GM18870 (cell line): ENCODE data around the gene SLC26A8.
"Not testable (repeated sequence)": the region's sequence is repeated elsewhere in the genome, so short reads cannot be mapped to it uniquely, and the experiment has no call there.

Experiments used
- ATAC-seq: cut with Tn5 transposase; IDR thresholded peaks from one replicate; pipeline ENCODE4 v1.9.1; 2021; ENCODE audit warnings: moderate library complexity; ENCODE audit not compliant: unreplicated experiment

Gene SLC26A8

DNA sequence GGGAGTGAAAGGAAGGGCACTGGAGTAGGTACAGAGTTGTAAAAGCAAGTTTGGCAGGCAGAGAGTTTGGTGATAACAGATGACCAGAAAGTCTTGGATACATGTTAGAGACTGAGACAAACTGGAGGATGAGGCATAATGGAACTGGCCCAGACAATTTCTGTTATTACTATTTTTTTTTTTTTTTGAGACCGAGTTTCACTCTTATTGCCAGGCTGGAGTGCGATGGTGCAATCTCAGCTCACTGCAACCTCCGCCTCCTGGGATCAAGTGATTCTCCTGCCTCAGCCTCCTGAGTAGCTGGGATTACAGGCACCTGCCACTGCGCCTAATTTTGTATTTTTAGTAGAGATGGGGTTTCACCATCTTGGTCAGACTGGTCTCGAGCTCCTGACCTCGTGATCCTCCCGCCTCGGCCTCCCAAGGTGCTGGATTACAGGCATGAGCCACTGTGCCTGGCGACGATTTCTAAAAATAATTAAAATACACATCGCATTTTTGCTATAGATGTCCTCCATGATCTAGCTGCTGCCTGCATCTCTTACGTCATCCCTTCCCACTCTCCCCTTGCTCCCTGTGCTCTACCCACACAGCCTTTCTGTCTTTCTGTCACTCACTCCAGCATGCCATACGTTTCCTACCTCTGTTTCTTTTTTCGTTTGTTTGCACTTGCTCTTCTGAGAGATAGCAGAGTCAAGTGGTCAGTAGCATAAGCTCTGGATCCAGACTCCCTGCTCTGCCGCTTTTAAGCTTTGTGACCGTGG is 26.7 kb upstream of the SLC26A8 start:
- ATAC-seq: no peak

DNA sequence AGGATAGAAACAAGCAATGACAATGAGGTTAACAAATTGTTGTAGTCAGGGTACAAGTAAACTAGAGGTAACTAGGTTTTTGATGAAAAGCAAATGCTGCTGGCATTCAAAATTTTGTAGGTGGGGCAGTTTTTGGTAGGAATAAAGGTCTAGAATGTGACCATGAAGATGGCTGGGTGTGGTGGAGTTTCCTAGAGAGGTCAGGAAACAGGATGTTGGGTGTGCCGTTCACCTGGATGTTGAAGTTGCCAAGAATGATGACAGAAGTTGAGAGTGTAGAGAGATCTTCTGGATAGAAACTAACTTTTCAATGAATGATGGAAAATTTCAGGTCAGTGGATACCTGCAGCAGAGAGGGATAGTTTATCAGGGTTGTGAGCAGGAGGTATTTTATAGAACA is 25.9 kb upstream of the SLC26A8 start:
- ATAC-seq: no peak

DNA sequence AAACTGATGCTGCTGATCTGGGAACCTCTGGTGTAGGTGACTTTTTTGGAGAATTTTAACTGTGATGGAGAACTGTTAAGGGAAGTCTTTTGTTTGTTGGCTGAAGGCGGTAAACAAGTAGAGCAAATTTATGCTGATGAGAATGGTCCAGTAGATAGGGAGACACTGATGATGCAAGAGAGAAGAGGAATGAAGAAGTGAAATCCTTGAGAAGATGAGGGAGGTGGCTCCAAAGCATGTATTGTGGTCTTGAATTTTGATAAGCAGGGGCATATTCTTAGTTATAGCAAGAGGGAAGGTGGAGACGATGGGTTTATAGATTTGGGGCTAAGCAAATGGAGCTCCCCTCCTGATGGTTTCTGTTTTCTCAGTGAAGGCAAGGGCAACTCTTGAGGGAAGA is 25.1 kb upstream of the SLC26A8 start:
- no peak for ATAC-seq

DNA sequence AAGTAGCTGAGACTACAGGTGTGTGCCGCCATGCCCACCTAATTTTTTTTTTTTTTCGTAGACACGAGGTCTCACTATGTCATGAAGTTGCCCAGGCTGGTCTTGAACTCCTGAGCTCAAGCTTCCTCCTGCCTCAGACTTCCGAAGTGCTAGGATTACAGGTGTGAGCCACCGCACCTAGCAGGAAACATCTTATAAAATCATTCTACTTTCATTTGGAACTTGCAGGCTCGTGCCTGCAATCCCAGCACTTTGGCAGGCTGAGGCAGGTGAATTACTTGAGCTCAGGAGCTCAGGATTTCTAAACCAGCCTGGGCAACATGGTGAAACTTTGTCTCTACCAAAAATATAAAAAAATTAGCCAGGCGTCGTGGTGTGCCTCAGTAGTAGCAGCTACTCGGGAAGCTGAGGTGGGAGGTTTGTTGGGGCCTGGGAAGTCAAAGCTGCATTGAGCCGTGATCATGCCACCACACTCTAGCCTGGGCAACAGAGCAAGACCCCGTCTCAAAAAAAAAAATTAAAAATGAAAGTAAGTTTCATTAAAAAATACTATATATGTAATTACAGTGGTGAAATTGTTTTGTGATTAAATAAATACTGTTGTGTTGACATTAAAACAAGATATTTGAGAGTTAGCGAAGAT is 18.3 kb upstream of the SLC26A8 start:
- ATAC-seq: no peak

DNA sequence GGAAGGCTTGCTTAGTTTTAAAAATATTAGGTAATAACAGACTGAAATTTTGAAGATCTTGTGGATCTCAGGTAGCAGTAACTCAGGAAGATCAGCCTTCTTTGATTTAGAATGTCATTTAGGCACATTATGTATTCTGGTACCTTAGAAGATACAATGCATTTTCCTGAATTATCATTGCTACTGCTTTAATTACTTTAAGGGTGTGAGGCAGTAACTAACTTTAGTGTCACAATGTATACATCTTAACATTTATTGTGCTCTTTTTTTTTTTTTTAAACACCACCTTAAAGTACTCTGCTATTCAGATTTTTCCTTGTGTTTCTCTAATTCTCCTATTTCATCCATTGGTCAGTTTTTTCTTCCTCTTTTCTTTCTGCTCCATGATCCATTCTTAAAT is 16.5 kb upstream of the SLC26A8 start:
- no peak for ATAC-seq

DNA sequence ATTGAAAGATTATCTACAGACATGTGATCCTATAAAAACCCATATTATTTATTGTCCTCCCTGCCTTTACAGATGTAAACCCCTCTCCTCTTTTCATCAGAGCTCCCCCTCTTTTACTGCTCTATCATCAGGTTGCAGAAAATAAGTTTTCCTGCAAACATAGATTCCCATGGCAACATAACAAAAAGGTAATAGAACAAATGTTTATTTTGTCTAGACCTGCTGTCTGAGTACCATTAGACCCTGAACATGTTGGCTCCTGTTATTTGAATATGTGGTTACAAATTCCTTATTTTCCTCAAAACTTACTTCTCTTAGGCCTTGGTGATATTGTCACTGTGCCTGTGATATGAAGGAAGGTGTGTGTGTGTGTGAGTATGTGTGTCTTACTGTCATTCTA is 14.7 kb upstream of the SLC26A8 start:
- no peak for ATAC-seq

DNA sequence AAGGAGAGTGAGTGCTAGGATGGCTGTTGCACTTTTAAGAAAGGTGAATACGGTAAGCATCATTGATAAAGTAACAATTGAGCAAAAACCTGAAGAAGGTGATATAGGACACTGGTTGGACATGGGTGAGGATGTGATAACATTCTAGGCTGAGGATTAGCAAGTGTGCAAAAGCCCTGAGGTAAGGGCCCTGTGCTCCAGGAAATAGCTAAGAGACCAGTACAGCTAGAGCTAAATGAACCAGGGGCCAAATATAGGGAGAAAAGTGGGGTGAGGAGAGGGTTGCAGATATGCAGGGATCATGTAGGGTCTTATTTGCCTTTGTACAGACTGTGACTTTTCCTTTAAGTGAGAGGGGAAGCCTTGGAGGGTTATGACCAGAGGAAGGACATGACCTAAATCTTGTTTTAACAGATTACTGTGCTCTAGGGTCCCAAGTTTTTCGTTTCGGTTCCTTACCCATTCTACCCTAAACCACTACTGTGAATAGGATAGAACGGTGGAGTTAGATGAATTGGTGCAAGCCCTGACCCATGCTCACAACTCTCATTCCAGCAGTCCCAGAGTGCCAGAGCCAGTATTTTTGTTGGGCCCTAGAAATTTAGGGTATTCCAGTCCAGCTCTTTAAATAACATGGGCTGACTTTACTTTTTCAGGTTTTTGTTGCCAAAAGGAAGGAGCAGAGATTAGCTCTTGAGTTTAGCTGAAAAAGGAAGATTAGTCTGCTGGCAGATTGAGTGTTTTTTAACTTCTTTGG is 13.9 kb upstream of the SLC26A8 start:
- ATAC-seq: no peak

DNA sequence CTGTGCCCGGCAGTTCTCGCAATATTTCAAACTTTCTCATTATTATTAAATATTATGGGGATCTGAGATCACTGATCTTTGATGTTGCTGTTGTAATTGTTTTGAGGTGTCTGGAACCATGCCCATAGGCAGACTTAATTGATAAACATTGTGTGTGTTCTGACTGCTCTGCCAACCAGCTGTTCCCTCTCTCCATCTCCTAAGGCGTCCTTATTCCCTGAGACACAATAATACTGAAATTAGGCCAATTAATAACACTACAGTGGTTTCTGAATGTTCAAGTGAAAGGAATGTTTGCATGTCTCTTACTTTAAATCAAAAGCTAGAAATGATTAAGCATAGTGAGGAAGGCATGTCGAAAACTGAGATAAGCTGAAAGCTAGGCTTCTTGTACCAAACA is 10.8 kb upstream of the SLC26A8 start:
- ATAC-seq: no peak

DNA sequence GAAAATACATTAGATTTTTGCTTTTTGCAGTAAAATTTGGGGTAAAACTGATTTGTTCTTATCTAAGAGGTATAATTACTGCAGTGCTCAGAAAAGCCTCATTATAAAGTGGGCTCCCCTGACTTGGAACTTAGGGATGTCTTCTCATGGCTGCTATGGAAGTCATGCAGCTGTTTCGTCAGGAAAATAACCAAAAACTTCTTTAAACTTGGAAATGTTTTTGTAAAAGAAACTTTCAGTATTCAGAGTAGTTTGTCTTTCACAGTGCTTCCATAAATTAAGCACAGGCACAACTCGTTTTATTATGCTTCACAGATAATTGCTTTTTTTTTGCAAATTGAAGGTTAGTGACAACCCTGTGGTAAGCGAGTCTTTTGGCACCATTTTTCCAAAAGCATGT is 10.0 kb upstream of the SLC26A8 start:
- no peak for ATAC-seq

DNA sequence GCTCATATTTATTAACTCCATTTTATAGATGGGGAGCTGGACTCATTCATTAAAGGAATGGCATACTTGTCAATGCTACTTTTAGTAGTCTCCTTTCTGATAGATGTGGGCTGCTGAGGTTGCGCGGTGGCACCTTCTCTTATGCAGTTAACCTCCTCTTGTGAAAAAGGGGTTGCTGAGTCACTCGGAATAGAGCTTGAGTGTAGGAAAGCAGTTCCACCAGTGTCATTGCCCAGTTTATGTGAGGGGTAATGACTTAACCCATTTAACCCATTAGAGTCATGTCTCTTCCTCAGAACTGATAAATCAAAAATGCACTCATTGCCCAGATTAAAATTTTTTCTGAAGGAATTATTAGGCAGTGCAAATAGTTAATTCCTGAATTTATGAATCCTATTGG is 9.5 kb upstream of the SLC26A8 start:
- ATAC-seq: no peak

DNA sequence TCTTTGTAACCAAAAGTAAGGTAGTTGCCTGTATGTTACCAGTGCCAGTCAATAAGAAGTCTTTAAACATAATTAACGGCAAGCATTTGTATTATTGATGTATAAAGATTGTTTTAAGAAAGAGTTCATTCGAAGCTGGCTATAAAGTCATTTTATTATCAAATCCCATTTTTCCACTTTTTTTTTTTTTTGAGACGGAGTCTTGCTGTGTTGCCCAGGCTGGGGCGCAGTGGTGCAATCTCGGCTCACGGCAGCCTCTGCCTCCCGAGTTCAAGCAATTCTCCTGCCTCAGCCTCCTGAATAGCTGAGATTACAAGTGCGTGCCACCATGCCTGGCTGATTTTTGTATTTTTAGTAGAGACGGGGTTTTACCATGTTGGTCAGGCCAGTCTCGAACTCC is 8.7 kb upstream of the SLC26A8 start:
- not testable (repeated sequence) for ATAC-seq

DNA sequence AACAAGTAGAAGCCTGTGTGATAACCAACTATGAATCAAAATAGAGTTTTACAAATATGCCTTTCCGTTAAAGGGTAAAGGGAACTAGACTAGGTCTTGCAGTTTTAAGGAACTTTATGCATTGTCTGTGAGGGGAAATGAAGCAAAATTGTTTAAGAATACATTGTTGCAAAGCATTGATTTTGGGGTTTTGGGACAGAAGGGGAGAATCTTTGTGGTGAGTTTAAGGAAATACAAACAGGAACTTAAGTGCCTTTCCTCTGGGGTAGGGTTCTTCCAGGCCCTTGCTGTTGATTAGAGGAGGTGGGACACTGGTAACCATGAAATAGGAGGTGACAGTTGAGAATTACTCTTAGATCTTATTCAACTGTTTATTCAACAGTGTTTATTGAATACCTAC is 7.8 kb upstream of the SLC26A8 start:
- no peak for ATAC-seq

DNA sequence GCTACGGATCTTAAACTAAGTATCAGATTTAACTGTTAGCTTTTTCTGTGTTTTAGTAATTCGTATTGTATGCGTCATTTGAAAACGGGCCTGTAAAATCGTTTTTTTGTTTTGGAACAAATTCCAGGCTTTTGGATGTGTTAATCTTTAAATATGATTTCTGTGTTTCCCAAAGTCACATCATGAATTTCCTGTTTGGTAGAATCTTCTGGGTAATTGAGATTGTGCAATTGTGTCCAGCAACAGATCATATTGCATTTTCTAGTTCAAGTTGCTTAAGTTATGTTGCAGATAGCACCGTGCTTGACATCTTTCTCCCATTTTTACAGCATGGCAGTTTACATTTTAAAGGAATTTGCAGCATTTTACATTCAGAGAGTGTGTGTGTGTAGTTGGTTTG is 5.0 kb upstream of the SLC26A8 start:
- ATAC-seq: no peak

DNA sequence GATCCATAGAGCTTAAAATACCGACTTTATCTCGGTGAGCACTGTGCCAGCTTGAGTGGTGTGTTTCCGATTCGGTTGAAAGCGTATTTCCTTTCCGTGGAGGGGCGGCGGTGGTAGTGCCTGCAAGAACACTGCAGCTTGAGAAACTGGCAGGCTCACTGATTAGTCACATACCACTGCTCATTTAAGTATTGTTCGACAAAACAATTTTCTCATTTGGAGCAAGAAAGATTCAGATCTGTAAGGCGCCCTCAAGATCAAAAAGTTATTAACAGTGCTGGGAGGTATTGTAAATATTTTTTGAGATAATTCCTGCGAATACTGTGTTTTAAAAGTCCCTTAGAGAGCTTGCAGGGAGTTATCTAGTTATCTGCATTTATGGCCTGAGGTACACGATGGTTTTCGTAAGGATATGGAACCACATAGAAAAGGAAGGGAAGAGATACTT is 4.5 kb upstream of the SLC26A8 start:
- ATAC-seq: no peak

DNA sequence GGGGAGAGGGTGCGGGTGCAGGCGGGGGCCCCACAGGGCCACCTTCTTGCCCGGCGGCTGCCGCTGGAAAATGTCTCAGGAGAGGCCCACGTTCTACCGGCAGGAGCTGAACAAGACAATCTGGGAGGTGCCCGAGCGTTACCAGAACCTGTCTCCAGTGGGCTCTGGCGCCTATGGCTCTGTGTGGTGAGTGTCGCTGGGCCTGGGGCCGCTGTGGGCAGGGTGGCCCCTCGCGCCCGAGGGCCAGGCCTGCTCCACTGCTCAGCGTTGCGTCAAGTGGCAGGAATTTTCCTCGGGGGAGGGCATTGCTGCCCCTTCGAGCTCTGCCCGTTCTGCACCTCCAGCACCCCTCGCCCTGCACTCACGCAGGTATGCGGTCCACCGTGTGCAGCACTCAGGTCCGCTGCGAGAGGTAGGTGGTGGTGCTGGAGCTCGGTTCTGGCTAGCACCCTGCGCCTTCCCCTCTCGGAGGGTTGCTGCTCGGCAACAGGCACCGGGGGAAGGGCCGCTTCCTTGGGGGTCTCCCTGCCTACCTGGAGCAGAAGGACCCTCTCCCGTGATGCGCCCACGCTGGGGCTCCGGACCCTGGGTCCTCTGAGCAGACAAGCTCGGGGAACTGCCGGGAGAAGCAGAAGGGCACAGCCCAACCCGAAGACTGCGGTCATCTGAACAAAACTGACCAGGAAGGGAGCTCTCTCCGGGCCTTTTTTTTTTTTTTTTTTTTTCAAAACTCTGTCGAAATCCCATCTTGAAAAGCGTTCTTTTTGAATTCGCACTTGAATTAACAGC is 3.8 kb upstream of the SLC26A8 start:
- peak; percentile 14 for ATAC-seq

DNA sequence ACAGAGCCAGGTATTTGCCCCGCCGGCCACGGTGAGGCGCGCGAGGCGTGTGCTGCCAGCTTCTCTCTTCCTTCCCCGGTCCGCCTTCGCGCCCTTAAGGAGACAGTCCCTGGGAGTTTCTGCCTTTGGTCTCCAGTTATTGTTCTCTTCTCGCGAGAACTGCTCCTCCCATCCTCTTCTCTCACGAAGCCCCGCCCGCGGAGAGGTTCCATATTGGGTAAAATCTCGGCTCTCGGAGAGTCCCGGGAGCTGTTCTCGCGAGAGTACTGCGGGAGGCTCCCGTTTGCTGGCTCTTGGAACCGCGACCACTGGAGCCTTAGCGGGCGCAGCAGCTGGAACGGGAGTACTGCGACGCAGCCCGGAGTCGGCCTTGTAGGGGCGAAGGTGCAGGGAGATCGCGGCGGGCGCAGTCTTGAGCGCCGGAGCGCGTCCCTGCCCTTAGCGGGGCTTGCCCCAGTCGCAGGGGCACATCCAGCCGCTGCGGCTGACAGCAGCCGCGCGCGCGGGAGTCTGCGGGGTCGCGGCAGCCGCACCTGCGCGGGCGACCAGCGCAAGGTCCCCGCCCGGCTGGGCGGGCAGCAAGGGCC is 3.2 kb upstream of the SLC26A8 start, which contains the start of gene MAPK14:
Gene MAPK14 (plus strand): TSS at position 308 of the 587 bp plus-strand sequence. CDS start 350 bp downstream, outside the sequence.
- ATAC-seq: peak; percentile 85

DNA sequence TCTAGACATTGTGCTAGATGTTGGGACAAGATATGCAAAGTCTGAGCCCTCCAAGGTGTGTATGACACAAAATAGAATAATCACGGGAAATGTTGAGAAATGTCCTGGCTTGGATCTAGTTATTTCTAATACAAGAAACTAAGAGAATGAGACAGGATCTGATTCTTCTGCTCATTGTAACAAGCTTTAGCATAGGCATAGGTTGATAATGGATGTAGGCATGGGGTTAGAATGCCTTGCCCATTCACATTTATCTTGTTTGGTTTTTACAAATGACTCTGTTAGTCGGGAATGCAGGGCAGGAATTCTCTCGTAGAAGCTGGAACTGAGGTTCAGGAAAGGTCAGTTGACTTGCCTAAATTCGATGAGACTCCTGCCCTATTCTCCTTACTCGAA is 1.5 kb upstream of the SLC26A8 start:
- ATAC-seq: no peak

DNA sequence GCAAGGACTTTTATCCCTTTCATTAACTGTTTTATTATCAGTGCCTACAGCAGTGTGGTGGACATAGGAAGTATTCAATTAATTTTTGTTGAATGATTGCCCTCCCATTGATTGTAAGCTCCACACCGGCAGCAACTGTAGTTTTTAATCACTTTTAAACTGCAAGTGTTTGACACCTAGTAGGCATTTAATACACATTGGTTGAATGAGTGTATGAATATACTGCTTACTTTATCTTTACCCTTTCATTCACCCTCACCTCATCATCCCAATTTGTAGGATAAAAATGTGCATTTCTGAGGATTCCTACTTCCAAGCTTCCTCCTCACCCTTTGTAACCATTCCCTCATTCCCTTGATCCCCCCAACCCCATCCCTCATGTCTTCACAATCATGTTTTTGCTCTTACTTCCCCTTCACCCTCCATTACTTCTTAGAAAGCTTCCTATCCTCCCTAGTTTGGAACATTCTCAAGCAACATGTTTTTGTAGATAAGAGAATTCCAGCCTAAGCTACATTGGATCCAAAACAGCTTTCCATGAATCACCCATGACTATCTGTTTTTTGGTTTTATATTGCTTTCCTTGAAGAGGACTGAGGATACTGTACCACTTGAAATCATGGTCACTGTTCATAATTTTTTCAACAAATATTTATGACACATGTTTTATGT is 955 bp upstream of the SLC26A8 start:
- no peak for ATAC-seq

DNA sequence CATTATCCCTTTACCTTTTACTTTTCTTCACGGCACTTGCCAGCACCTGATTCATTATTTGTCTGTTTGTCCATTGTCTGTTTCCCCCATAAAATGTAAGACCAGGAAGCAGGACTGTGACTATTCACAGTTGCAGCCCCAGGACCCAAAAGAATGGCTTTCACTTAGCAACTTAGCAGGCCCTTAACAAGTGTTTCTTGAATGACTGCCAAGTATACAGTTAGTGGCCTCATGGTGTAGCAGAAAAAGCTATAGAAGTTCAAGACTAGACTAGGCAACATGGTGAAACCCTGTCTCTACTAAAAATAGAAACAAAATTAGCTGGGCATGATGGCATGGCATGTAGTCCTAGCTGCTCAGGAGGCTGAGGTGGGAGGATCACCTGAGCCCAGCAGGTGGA is 4.3 kb downstream of the SLC26A8 start:
- no peak for ATAC-seq

DNA sequence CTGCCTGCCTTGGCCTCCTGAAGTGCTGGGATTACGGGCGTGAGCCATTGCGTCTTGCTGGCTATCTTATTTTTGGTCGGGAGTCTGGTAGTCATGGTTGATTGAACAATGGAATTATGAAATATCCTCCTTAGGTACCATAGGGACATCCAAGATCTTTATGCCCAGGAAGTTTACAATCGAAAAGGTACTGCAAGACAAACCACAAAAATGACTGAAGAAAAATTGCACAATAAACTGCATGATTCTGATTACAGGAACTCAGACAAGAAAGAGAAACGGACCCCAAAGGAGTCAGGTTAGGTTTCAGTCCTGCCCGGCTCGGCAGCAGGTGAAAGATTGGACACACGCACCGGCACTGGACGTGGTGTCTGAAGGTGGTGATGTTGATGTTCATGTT is 5.3 kb downstream of the SLC26A8 start:
- no peak for ATAC-seq
